B cell (primary cell): Measurements from ENCODE around the gene LRP4. TPM values are rescaled to one million over a fixed set of nuclear protein-coding genes. Genes with fewer than 3 reads are reported as not detected.

Experiments
- ATAC-seq: fragments of 200-7000 bp; cut with Tn5 transposase; one replicate; pipeline ENCODE4 v1.10.0; 2021; ENCODE audit warnings: low read depth, mild to moderate bottlenecking, moderate number of reproducible peaks, moderate library complexity
- CTCF ChIA-PET: fragments of 350-600 bp; sonication (Branson Sonifier 250); formaldehyde crosslinking; loops from one replicate; lab custom pipeline; 2021; ENCODE audit warnings: antibody characterized with exemption, inconsistent platforms; lab: Charles Lee
- POLR2A ChIA-PET: fragments of 350-600 bp; sonication (Branson Sonifier 250); formaldehyde crosslinking; loops from one replicate; lab custom pipeline; 2021; ENCODE audit warnings: antibody characterized with exemption; lab: Charles Lee
- DNase-seq: peaks from one replicate; pipeline ENCODE4 v3.0.0; 2013
- H2AFZ ChIP-seq: 2 replicates; pipeline ENCODE4 v1.6.1; 2012; ENCODE audit warnings: mild to moderate bottlenecking, low read depth, low read length; ENCODE audit not compliant: insufficient read depth, poor library complexity, severe bottlenecking
- H3K27ac ChIP-seq, 2 donors: 1 replicate in 1 of 2; 2 replicates in 1 of 2; pipeline ENCODE4 v1.5.1; 2012 to 2013; ENCODE audit warnings: low read length in 2 of 2, mild to moderate bottlenecking in 2 of 2, moderate library complexity in 1 of 2
- H3K27me3 ChIP-seq, 4 experiments: fragments of 200-600 bp in 1 of 4; sonication (generic) in 1 of 4; replicated peaks in 1 of 4; 1 replicate in 2 of 4; 2 replicates in 2 of 4; pipeline versions ENCODE4 v1.6.1 to v1.7.0; 2013 to 2016; ENCODE audit warnings: low read length in 3 of 4, mild to moderate bottlenecking in 2 of 4, mixed read lengths in 1 of 4, moderate library complexity in 1 of 4; ENCODE audit not compliant: insufficient read depth in 4 of 4, control insufficient read depth in 3 of 4; ENCODE audit errors: control extremely low read depth in 1 of 4
- H3K36me3 ChIP-seq, 2 experiments: replicated peaks in 1 of 2; 1 replicate in 1 of 2; 2 replicates in 1 of 2; pipeline versions ENCODE4 v1.6.1 to v1.7.1; 2013; ENCODE audit warnings: low read length in 1 of 2; ENCODE audit not compliant: insufficient read depth in 2 of 2, control insufficient read depth in 1 of 2; ENCODE audit errors: control extremely low read depth in 1 of 2, extremely low read depth in 1 of 2
- H3K4me1 ChIP-seq, 2 donors: fragments of 200-600 bp in 1 of 2; sonication (generic) in 1 of 2; 1 replicate in 1 of 2; 2 replicates in 1 of 2; pipeline versions ENCODE4 v1.5.1 to v1.6.1; 2013 to 2017; ENCODE audit warnings: low read length in 2 of 2; ENCODE audit not compliant: control insufficient read depth in 2 of 2, insufficient read depth in 2 of 2
- H3K4me2 ChIP-seq: replicated peaks from 2 replicates; pipeline ENCODE3; 2012; ENCODE audit warnings: mild to moderate bottlenecking, low read depth, low read length; ENCODE audit not compliant: poor library complexity, severe bottlenecking
- H3K4me3 ChIP-seq, 5 experiments: fragments of 200-600 bp in 1 of 5; sonication (generic) in 1 of 5; 1 replicate in 3 of 5; 2 replicates in 2 of 5; pipeline versions ENCODE4 v1.5.1 to v1.7.0; 2011 to 2016; ENCODE audit warnings: low read length in 4 of 5, mild to moderate bottlenecking in 4 of 5, low read depth in 2 of 5, control low read depth in 1 of 5, moderate library complexity in 1 of 5; ENCODE audit not compliant: insufficient read depth in 1 of 5; ENCODE audit errors: control extremely low read depth in 1 of 5, extremely low read depth in 1 of 5
- H3K79me2 ChIP-seq: fragments of 200-600 bp; sonication (generic); one replicate; pipeline ENCODE4 v1.6.0; 2016; ENCODE audit warnings: low read length; ENCODE audit not compliant: control insufficient read depth, insufficient read depth
- H3K9ac ChIP-seq: fragments of 200-600 bp; sonication (generic); 2 replicates; pipeline ENCODE4 v1.6.1; 2017; ENCODE audit warnings: mild to moderate bottlenecking, low read length, moderate library complexity
- H3K9me3 ChIP-seq, 3 donors: one replicate each; pipeline versions ENCODE4 v1.6.1 to v1.7.1; 2013; ENCODE audit warnings: low read length in 2 of 3; ENCODE audit not compliant: control insufficient read depth in 2 of 3, insufficient read depth in 1 of 3; ENCODE audit errors: control extremely low read depth in 1 of 3
- H4K20me1 ChIP-seq: 2 replicates; pipeline ENCODE4 v1.6.0; 2012; ENCODE audit warnings: mild to moderate bottlenecking, low read length; ENCODE audit not compliant: insufficient read depth, control insufficient read depth, poor library complexity, severe bottlenecking
- H3K27ac Mint-ChIP-seq: one replicate; pipeline ENCODE4 v1.8.0; 2021; ENCODE audit warnings: mixed read lengths
- H3K27me3 Mint-ChIP-seq: one replicate; pipeline ENCODE4 v1.8.0; 2021; ENCODE audit warnings: mixed read lengths
- H3K4me1 Mint-ChIP-seq: one replicate; pipeline ENCODE4 v1.8.0; 2021; ENCODE audit warnings: mixed read lengths
- H3K4me3 Mint-ChIP-seq: one replicate; pipeline ENCODE4 v1.8.0; 2021; ENCODE audit warnings: mixed read lengths
- H3K9me3 Mint-ChIP-seq: one replicate; pipeline ENCODE4 v1.8.0; 2022; ENCODE audit warnings: mixed read lengths; ENCODE audit not compliant: insufficient read depth
- CTCF ChIP-seq: fragments of 200-600 bp; IDR thresholded peaks from one replicate; pipeline ENCODE4 v1.8.0; 2022; ENCODE audit warnings: antibody characterized with exemption, mild to moderate bottlenecking
- EZH2 ChIP-seq: IDR thresholded peaks from 2 replicates; pipeline ENCODE4 v1.6.1; 2012; ENCODE audit warnings: borderline replicate concordance, low read depth, mild to moderate bottlenecking, moderate library complexity, low read length; ENCODE audit not compliant: insufficient read depth, poor library complexity, severe bottlenecking
- WGBS: methylation state at CpG from one replicate; pipeline ENCODE4 v1.1.5; 2013; ENCODE audit warnings: missing lambda C conversion rate; ENCODE audit not compliant: insufficient coverage; 5-methylcytosine and 5-hydroxymethylcytosine counted together
- intact Hi-C: fragments of 100-400 bp; cut with micrococcal nuclease; formaldehyde crosslinking; loops from one replicate; pipeline ENCODE4 v1.10.0; 2022
- polyA plus RNA-seq: library from polyadenylated mRNA; depleted of rRNA; stranded (reverse); fragments of >200 nt; gene quantifications from 2 replicates; pipeline ENCODE4 v1.2.3, GENCODE V29; 2012
- total RNA-seq, 2 donors: library from RNA; stranded (reverse); fragments of 120-200 nt in 1 of 2; gene quantifications; 1 replicate in 1 of 2; 2 replicates in 1 of 2; pipeline versions ENCODE4 v1.2.3 to v1.2.4, GENCODE V29; 2013 to 2022

Gene LRP4
- total and polyA plus RNA-seq, 2 donors (not counting 1 experiment from before 2014, with no cell fraction given) = not detected

- H3K4me1 Mint-ChIP-seq = peaks cover 9% of the 10 kb centered on the region
Measured at GRCh38 chr11:46834821-46835220, 83.5 kb downstream of the LRP4 start.

More at GRCh38 chr11:46834821-46835220, 83.5 kb downstream of the LRP4 start:
- peaks cover 17% of the 10 kb centered on the region for H4K20me1 ChIP-seq
- H3K4me1 ChIP-seq = no peaks in the 10 kb centered on the region
- Mint-ChIP-seq H3K27me3 (no peaks in the 10 kb centered on the region), H3K4me3 (no peak overlapping the region), H3K9me3 (no peaks in the 10 kb centered on the region), H3K27ac (no peak overlapping the region)
- no peak overlapping the region for H3K4me3 ChIP-seq
- H3K27me3 ChIP-seq = no peaks in the 10 kb centered on the region
- CTCF ChIA-PET = no interaction called here
- no peak overlapping the region for H3K9ac ChIP-seq
- peaks cover 0 to 3% of the 10 kb centered on the region in 2 experiments for H3K36me3 ChIP-seq
- H3K9me3 ChIP-seq = no peaks in the 10 kb centered on the region
- no peak for TF ChIP-seq EZH2
- no peak for TF ChIP-seq CTCF
- H3K79me2 ChIP-seq = peaks cover 93% of the 10 kb centered on the region
- ATAC-seq = no peak
- WGBS = no CpG with 5 or more reads among the region's 4 CpGs
- intact Hi-C loops = no loop called here
- POLR2A ChIA-PET = no interaction called here
- H3K27ac ChIP-seq = no peak overlapping the region
- no peak overlapping the region for H2AFZ ChIP-seq
- no peak for DNase-seq
- H3K4me2 ChIP-seq = no peak overlapping the region
